WTC11 (cell line): ENCODE measurements around the gene CELA2A. TPM values are rescaled to one million over a fixed set of nuclear protein-coding genes. Genes with fewer than 3 reads are reported as not detected.

Experiments
- ATAC-seq: fragments of 200-7000 bp; cut with Tn5 transposase; 2 replicates; pipeline ENCODE4 v1.10.0; 2021; ENCODE audit warnings: mild to moderate bottlenecking, moderate library complexity
- CTCF ChIA-PET: fragments of 300-600 bp; sonication (Branson Sonifier 250); formaldehyde crosslinking; loops from one replicate; lab custom pipeline; 2021; ENCODE audit warnings: antibody characterized with exemption; lab: Charles Lee
- POLR2A ChIA-PET: fragments of 350-600 bp; sonication (Branson Sonifier 250); formaldehyde crosslinking; loops from one replicate; lab custom pipeline; 2021; ENCODE audit warnings: antibody characterized with exemption; lab: Charles Lee
- DNase-seq: peaks from one replicate; pipeline ENCODE4 v3.0.0; 2021; ENCODE audit warnings: low spot score
- H3K27ac Mint-ChIP-seq: 2 replicates; pipeline ENCODE4 v1.8.0; 2021; ENCODE audit warnings: mixed read lengths
- H3K27me3 Mint-ChIP-seq: 2 replicates; pipeline ENCODE4 v1.8.0; 2021; ENCODE audit warnings: low read depth, mild to moderate bottlenecking, moderate library complexity, mixed read lengths
- H3K36me3 Mint-ChIP-seq: 2 replicates; pipeline ENCODE4 v1.8.0; 2021; ENCODE audit warnings: mixed read lengths
- H3K4me1 Mint-ChIP-seq: 2 replicates; pipeline ENCODE4 v1.8.0; 2022; ENCODE audit warnings: mixed read lengths
- H3K4me3 Mint-ChIP-seq: 2 replicates; pipeline ENCODE4 v1.8.0; 2021; ENCODE audit warnings: mild to moderate bottlenecking, moderate library complexity, mixed read lengths
- H3K9me3 Mint-ChIP-seq: 2 replicates; pipeline ENCODE4 v1.8.0; 2021; ENCODE audit warnings: mixed read lengths
- ETV6 ChIP-seq: sonication (generic); formaldehyde crosslinking; IDR thresholded peaks from 2 replicates; pipeline ENCODE4 v1.8.1; 2022; ENCODE audit warnings: mild to moderate bottlenecking, missing genetic modification reagents
- FOXP1 ChIP-seq: sonication (generic); formaldehyde crosslinking; IDR thresholded peaks from 2 replicates; pipeline ENCODE4 v1.8.0; 2022; ENCODE audit warnings: missing genetic modification reagents, mild to moderate bottlenecking, moderate library complexity, borderline replicate concordance
- GRHL2 ChIP-seq: fragments of 250-450 bp; sonication (Bioruptor Pico); IDR thresholded peaks from 2 replicates; pipeline ENCODE4 v1.8.0; 2022; ENCODE audit warnings: mild to moderate bottlenecking, moderate library complexity; ENCODE audit not compliant: insufficient replicate concordance, severe bottlenecking
- HMGA2 ChIP-seq: fragments of 250-450 bp; sonication (Bioruptor Pico); IDR thresholded peaks from 2 replicates; pipeline ENCODE4 v1.4.0; 2021; ENCODE audit warnings: mild to moderate bottlenecking, moderate library complexity
- MYBL2 ChIP-seq: sonication (generic); formaldehyde crosslinking; IDR thresholded peaks from 2 replicates; pipeline ENCODE4 v1.8.1; 2023; ENCODE audit warnings: mild to moderate bottlenecking, moderate library complexity, missing genetic modification reagents
- NFATC4 ChIP-seq: fragments of 250-450 bp; sonication (Bioruptor Pico); IDR thresholded peaks from 2 replicates; pipeline ENCODE4 v1.9.0; 2021; ENCODE audit warnings: mild to moderate bottlenecking
- NR2C2 ChIP-seq: sonication (generic); formaldehyde crosslinking; IDR thresholded peaks from 2 replicates; pipeline ENCODE4 v1.8.0; 2022; ENCODE audit warnings: mild to moderate bottlenecking, missing genetic modification reagents
- RORB ChIP-seq: fragments of 250-450 bp; sonication (Bioruptor Pico); IDR thresholded peaks from 2 replicates; pipeline ENCODE4 v1.9.0; 2021; ENCODE audit warnings: mild to moderate bottlenecking
- SMAD4 ChIP-seq: sonication (generic); formaldehyde crosslinking; IDR thresholded peaks from 2 replicates; pipeline ENCODE4 v1.8.0; 2022; ENCODE audit warnings: mild to moderate bottlenecking, missing genetic modification reagents
- SOX15 ChIP-seq: fragments of 250-450 bp; sonication (Bioruptor Pico); IDR thresholded peaks from 2 replicates; pipeline ENCODE4 v1.9.0; 2021; ENCODE audit warnings: mild to moderate bottlenecking
- SP1 ChIP-seq: sonication (generic); formaldehyde crosslinking; conservative IDR thresholded peaks from 2 replicates; pipeline ENCODE4 v1.8.1; 2022; ENCODE audit warnings: missing genetic modification reagents
- TP53 ChIP-seq: sonication (generic); formaldehyde crosslinking; IDR thresholded peaks from 2 replicates; pipeline ENCODE4 v1.8.1; 2023; ENCODE audit warnings: mild to moderate bottlenecking, missing genetic modification reagents
- ZNF219 ChIP-seq: sonication (generic); formaldehyde crosslinking; IDR thresholded peaks from 2 replicates; pipeline ENCODE4 v1.8.0; 2023; ENCODE audit warnings: missing genetic modification reagents, mild to moderate bottlenecking, borderline replicate concordance
- ZNF232 ChIP-seq: sonication (generic); formaldehyde crosslinking; IDR thresholded peaks from 2 replicates; pipeline ENCODE4 v1.8.0; 2022; ENCODE audit warnings: mild to moderate bottlenecking, missing genetic modification reagents
- ZNF396 ChIP-seq: fragments of 250-450 bp; sonication (Bioruptor Pico); IDR thresholded peaks from 2 replicates; pipeline ENCODE4 v1.8.0; 2021; ENCODE audit warnings: mild to moderate bottlenecking, moderate library complexity, borderline replicate concordance
- total RNA-seq: library from RNA; stranded (reverse); gene quantifications from 3 replicates; pipeline ENCODE4 v1.2.3, GENCODE V29; 2021
- TF ChIP-seq, protein P1 (sequence below): sonication (generic); formaldehyde crosslinking; IDR thresholded peaks from 2 replicates; pipeline ENCODE4 v1.8.0; 2022; ENCODE audit warnings: mild to moderate bottlenecking, missing genetic modification reagents
- TF ChIP-seq, protein P2 (sequence below): sonication (generic); formaldehyde crosslinking; IDR thresholded peaks from 2 replicates; pipeline ENCODE4 v1.8.1; 2022; ENCODE audit warnings: mild to moderate bottlenecking, moderate library complexity, missing genetic modification reagents
- TF ChIP-seq, protein P3 (sequence below): sonication (generic); formaldehyde crosslinking; IDR thresholded peaks from 2 replicates; pipeline ENCODE4 v1.8.0; 2023; ENCODE audit warnings: missing genetic modification reagents
- TF ChIP-seq, protein P4 (sequence below): sonication (generic); formaldehyde crosslinking; IDR thresholded peaks from 2 replicates; pipeline ENCODE4 v1.8.0; 2022; ENCODE audit warnings: mild to moderate bottlenecking, missing genetic modification reagents
- TF ChIP-seq, protein P5 (sequence below): sonication (generic); formaldehyde crosslinking; IDR thresholded peaks from 2 replicates; pipeline ENCODE4 v1.8.0; 2023; ENCODE audit warnings: mild to moderate bottlenecking, missing genetic modification reagents
- TF ChIP-seq, protein P6 (sequence below): sonication (generic); formaldehyde crosslinking; IDR thresholded peaks from 2 replicates; pipeline ENCODE4 v1.8.1; 2023; ENCODE audit warnings: mild to moderate bottlenecking, missing genetic modification reagents
- TF ChIP-seq, protein P7 (sequence below): fragments of 250-450 bp; sonication (Bioruptor Pico); IDR thresholded peaks from 2 replicates; pipeline ENCODE4 v1.9.0; 2021; ENCODE audit warnings: moderate library complexity, mild to moderate bottlenecking, inconsistent platforms, borderline replicate concordance
- TF ChIP-seq, protein P8 (sequence below): sonication (generic); formaldehyde crosslinking; IDR thresholded peaks from 2 replicates; pipeline ENCODE4 v1.8.1; 2022; ENCODE audit warnings: low read depth, missing genetic modification reagents, borderline replicate concordance

CELA2A gene
- total RNA-seq, 1 experiment from 2014 or later: 0.83 TPM

DNA sequence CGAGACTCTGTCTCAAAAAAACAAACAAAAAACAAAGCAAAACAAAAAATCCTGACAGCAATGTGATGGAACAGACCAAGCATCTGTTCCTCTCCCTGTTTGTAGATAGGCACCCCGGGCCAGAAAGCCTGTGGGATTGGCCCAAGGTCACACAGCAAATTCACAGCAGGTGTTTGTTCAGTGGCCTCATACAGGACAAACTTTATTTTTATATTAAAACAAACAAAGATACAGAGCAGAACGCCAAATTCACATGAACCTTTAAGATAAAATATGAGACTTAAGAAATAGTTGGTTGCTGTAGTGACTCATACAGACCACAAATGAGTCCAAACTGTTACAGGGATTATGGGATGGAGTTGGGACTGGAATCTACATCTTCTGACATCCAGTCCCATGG is 2.3 kb upstream of the CELA2A start:
- CTCF ChIA-PET: interaction anchor here (0.6 kb wide), 1 partner anchor 88 kb away, joined by 3 read pairs; no protein-coding TSS in a partner anchor
- H3K4me3 Mint-ChIP-seq: no peak overlapping the region
- H3K27me3 Mint-ChIP-seq: no peaks in the 10 kb centered on the region
- peaks cover 17% of the 10 kb centered on the region for H3K9me3 Mint-ChIP-seq
- no peaks in the 10 kb centered on the region for H3K36me3 Mint-ChIP-seq
- no peak for TF ChIP-seq TP53 (CRISPR knock-in tag)
- TF ChIP-seq RORB (CRISPR knock-in tag): no peak
- TF ChIP-seq, protein P1, sequence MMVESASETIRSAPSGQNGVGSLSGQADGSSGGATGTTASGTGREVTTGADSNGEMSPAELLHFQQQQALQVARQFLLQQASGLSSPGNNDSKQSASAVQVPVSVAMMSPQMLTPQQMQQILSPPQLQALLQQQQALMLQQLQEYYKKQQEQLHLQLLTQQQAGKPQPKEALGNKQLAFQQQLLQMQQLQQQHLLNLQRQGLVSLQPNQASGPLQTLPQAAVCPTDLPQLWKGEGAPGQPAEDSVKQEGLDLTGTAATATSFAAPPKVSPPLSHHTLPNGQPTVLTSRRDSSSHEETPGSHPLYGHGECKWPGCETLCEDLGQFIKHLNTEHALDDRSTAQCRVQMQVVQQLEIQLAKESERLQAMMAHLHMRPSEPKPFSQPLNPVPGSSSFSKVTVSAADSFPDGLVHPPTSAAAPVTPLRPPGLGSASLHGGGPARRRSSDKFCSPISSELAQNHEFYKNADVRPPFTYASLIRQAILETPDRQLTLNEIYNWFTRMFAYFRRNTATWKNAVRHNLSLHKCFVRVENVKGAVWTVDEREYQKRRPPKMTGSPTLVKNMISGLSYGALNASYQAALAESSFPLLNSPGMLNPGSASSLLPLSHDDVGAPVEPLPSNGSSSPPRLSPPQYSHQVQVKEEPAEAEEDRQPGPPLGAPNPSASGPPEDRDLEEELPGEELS (CRISPR knock-in tag): no peak
- TF ChIP-seq ZNF232 (CRISPR knock-in tag): no peak
- no peak for TF ChIP-seq ZNF396 (CRISPR knock-in tag)
- no peak overlapping the region for H3K27ac Mint-ChIP-seq
- H3K4me1 Mint-ChIP-seq: no peaks in the 10 kb centered on the region
- DNase-seq (no peak), ATAC-seq (no peak)
- POLR2A ChIA-PET: no interaction called here

DNA sequence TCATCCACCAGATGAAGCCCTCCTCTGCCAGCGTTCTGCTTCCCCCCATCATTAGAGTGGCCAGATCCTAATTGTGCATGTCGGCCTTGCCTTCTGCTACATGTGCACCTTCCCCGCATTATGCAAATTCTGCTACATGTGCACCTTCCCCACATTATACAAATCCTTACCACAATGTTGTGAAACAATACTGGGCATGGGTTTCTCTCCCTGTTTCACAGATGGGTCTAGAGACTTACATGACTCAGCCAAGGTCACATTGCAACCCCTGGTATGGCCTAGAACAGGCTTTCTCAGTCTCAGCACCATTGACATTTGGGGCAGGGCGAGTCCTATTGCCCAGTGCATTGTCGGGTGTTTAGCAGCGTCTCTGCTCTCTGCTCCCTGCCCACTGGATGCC is 1.0 kb upstream of the CELA2A start:
- ChIA-PET POLR2A (no interaction called here), CTCF (no interaction called here)
- no peaks in the 10 kb centered on the region for H3K27me3 Mint-ChIP-seq
- no peaks in the 10 kb centered on the region for H3K4me1 Mint-ChIP-seq
- no peak for ATAC-seq
- TF ChIP-seq GRHL2 (CRISPR knock-in tag): no peak
- H3K4me3 Mint-ChIP-seq: no peak overlapping the region
- H3K9me3 Mint-ChIP-seq: peaks cover 15% of the 10 kb centered on the region
- no peaks in the 10 kb centered on the region for H3K36me3 Mint-ChIP-seq
- DNase-seq: no peak
- no peak overlapping the region for H3K27ac Mint-ChIP-seq

DNA sequence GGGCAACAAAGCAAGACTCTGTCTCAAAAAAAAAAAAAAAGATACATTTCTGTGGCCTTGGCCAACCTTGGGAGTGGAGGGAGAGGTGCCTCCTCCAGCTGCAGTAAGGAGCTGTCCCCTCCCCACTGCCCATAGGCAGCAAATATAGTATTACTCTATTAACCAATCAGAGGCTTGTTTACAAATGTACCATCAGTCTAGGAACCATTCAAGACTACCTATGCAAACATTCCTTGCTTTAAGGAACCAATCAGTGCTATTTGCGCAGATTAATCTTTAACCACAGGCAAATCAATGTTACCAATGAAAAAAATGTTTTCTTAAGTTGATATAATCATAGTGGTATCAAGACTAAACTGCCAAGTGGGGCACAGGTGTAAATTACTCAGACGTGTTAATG is 1.1 kb downstream of the CELA2A start:
- no peak for DNase-seq
- Mint-ChIP-seq H3K27ac (no peak overlapping the region), H3K4me1 (no peaks in the 10 kb centered on the region), H3K27me3 (no peaks in the 10 kb centered on the region), H3K36me3 (no peaks in the 10 kb centered on the region), H3K4me3 (no peak overlapping the region), H3K9me3 (no peaks in the 10 kb centered on the region)
- ChIA-PET CTCF (no interaction called here), POLR2A (no interaction called here)
- no peak for ATAC-seq
- TF ChIP-seq SP1 (CRISPR knock-in tag): no peak
- TF ChIP-seq NFATC4 (CRISPR knock-in tag): no peak
- TF ChIP-seq ZNF219 (CRISPR knock-in tag): no peak
- no peak for TF ChIP-seq NR2C2 (CRISPR knock-in tag)
- TF ChIP-seq, protein P2, sequence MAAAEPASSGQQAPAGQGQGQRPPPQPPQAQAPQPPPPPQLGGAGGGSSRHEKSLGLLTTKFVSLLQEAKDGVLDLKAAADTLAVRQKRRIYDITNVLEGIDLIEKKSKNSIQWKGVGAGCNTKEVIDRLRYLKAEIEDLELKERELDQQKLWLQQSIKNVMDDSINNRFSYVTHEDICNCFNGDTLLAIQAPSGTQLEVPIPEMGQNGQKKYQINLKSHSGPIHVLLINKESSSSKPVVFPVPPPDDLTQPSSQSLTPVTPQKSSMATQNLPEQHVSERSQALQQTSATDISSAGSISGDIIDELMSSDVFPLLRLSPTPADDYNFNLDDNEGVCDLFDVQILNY: no peak
- TF ChIP-seq, protein P3, sequence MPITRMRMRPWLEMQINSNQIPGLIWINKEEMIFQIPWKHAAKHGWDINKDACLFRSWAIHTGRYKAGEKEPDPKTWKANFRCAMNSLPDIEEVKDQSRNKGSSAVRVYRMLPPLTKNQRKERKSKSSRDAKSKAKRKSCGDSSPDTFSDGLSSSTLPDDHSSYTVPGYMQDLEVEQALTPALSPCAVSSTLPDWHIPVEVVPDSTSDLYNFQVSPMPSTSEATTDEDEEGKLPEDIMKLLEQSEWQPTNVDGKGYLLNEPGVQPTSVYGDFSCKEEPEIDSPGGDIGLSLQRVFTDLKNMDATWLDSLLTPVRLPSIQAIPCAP (CRISPR knock-in tag): no peak
- TF ChIP-seq FOXP1 (CRISPR knock-in tag): no peak
- TF ChIP-seq, protein P4, sequence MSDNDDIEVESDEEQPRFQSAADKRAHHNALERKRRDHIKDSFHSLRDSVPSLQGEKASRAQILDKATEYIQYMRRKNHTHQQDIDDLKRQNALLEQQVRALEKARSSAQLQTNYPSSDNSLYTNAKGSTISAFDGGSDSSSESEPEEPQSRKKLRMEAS (CRISPR knock-in tag): no peak
- TF ChIP-seq ETV6 (CRISPR knock-in tag): no peak
- no peak for TF ChIP-seq HMGA2 (CRISPR knock-in tag)
- TF ChIP-seq SOX15 (CRISPR knock-in tag): no peak
- TF ChIP-seq, protein P5, sequence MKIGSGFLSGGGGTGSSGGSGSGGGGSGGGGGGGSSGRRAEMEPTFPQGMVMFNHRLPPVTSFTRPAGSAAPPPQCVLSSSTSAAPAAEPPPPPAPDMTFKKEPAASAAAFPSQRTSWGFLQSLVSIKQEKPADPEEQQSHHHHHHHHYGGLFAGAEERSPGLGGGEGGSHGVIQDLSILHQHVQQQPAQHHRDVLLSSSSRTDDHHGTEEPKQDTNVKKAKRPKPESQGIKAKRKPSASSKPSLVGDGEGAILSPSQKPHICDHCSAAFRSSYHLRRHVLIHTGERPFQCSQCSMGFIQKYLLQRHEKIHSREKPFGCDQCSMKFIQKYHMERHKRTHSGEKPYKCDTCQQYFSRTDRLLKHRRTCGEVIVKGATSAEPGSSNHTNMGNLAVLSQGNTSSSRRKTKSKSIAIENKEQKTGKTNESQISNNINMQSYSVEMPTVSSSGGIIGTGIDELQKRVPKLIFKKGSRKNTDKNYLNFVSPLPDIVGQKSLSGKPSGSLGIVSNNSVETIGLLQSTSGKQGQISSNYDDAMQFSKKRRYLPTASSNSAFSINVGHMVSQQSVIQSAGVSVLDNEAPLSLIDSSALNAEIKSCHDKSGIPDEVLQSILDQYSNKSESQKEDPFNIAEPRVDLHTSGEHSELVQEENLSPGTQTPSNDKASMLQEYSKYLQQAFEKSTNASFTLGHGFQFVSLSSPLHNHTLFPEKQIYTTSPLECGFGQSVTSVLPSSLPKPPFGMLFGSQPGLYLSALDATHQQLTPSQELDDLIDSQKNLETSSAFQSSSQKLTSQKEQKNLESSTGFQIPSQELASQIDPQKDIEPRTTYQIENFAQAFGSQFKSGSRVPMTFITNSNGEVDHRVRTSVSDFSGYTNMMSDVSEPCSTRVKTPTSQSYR (CRISPR knock-in tag): no peak
- TF ChIP-seq, protein P6, sequence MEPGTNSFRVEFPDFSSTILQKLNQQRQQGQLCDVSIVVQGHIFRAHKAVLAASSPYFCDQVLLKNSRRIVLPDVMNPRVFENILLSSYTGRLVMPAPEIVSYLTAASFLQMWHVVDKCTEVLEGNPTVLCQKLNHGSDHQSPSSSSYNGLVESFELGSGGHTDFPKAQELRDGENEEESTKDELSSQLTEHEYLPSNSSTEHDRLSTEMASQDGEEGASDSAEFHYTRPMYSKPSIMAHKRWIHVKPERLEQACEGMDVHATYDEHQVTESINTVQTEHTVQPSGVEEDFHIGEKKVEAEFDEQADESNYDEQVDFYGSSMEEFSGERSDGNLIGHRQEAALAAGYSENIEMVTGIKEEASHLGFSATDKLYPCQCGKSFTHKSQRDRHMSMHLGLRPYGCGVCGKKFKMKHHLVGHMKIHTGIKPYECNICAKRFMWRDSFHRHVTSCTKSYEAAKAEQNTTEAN: no peak
- TF ChIP-seq, protein P7, sequence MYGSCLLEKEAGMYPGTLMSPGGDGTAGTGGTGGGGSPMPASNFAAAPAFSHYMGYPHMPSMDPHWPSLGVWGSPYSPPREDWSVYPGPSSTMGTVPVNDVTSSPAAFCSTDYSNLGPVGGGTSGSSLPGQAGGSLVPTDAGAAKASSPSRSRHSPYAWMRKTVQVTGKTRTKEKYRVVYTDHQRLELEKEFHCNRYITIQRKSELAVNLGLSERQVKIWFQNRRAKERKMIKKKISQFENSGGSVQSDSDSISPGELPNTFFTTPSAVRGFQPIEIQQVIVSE (CRISPR knock-in tag): no peak
- TF ChIP-seq MYBL2 (CRISPR knock-in tag): no peak
- TF ChIP-seq, protein P8, sequence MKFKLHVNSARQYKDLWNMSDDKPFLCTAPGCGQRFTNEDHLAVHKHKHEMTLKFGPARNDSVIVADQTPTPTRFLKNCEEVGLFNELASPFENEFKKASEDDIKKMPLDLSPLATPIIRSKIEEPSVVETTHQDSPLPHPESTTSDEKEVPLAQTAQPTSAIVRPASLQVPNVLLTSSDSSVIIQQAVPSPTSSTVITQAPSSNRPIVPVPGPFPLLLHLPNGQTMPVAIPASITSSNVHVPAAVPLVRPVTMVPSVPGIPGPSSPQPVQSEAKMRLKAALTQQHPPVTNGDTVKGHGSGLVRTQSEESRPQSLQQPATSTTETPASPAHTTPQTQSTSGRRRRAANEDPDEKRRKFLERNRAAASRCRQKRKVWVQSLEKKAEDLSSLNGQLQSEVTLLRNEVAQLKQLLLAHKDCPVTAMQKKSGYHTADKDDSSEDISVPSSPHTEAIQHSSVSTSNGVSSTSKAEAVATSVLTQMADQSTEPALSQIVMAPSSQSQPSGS (CRISPR knock-in tag): no peak
- no peak for TF ChIP-seq SMAD4 (CRISPR knock-in tag)
